Activated T-cell treated with anti-CD3 and anti-CD28 coated beads for 4 hours (primary cell): ENCODE data around the gene DNMT1.
"Not testable (repeated sequence)": the region's sequence is repeated elsewhere in the genome, so short reads cannot be mapped to it uniquely, and the experiment has no call there.

Source experiments
- DNase-seq: peaks from one replicate; pipeline ENCODE4 v3.0.0-alpha.2; 2020

Gene DNMT1

GRCh38 chr19:10220695-10221094, 25.9 kb upstream of the DNMT1 start:
- DNase-seq = no peak

GRCh38 chr19:10219678-10220077, 24.9 kb upstream of the DNMT1 start:
- no peak for DNase-seq

- DNase-seq = no peak
Observed at GRCh38 chr19:10217085-10217484, 22.3 kb upstream of the DNMT1 start.

- no peak for DNase-seq
Observed at GRCh38 chr19:10214784-10215183, 20.0 kb upstream of the DNMT1 start.

- DNase-seq = no peak
Observed at GRCh38 chr19:10211691-10212090, 16.9 kb upstream of the DNMT1 start.

GRCh38 chr19:10211061-10211460, 16.3 kb upstream of the DNMT1 start:
- no peak for DNase-seq

GRCh38 chr19:10209315-10209714, 14.6 kb upstream of the DNMT1 start:
- no peak for DNase-seq

DNA sequence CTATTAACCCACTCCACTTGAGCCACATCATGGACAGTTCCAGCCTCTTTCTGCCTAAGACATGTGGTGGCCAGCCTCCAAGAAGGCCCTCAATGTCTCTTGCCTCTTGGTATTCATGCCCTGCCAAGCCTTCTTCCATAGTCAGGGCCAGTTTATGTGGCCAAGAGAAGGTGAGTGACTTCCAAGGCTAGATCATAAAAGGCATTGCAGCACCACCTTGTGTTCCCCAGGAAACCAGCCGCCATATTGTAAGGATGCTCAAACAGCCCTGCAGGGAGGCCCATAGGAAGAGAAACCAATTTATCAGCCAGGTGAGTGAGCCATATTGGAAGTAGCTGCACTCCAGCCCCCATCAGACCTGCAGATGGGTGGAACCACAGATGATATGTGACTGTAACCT, 12.3 kb upstream of the DNMT1 start:
- DNase-seq = no peak

DNA sequence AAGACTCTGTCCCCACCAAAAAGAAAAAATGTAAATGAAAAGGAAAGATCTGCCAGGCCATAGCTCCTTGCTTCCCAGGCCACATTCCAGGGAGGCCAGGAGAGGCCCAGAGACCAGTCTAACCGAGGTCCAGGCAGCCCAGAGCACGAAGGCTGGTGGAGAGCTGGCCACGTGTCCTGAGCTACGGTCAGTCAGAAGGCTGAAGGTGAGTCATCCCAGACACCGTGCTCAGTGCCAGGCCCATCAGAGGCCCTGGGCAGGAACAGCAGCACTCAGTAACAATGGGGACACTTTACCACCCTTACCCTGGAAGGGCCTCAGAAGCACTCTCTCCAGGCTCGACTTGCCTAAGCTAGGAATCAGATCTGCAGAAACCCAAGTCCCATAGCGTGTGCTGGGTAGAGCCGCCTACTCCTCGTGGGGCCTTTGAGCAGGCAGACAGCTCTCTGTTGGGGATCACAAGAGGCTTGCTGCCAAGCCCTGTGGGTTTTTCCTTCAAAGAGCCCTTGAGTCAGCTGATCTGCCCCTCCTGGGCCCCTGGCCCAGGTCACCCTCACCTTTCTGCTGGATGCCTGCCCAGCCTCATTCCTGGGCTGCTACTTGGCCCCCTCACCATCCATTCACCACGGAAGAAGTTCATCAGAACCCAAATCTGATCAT, 11.6 kb upstream of the DNMT1 start:
- no peak for DNase-seq

- no peak for DNase-seq
Observed at GRCh38 chr19:10205636-10206035, 10.9 kb upstream of the DNMT1 start.

GRCh38 chr19:10203686-10204085, 8.9 kb upstream of the DNMT1 start:
- no peak for DNase-seq

DNA sequence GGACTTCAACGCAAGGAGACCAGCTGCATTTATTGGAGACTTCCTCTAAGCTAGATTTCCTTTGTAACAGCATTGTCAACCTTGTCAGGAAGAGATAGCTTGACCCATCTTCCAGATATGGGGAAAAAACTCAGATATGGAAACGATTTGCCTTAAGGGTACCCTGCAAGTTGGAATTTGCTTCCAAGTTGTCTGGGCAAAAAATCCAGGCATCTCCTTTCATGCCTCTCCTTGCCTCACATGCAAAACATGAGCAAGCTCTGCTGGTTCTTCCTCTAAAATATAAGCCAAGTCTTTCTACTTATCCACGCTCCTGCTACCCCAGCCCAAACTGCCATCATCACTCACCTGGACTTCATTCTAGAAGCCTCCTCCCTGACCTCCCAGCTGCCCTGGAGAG, 6.4 kb upstream of the DNMT1 start:
- DNase-seq = no peak

- DNase-seq = not testable (repeated sequence)
Observed at GRCh38 chr19:10200101-10200500, 5.3 kb upstream of the DNMT1 start.

DNA sequence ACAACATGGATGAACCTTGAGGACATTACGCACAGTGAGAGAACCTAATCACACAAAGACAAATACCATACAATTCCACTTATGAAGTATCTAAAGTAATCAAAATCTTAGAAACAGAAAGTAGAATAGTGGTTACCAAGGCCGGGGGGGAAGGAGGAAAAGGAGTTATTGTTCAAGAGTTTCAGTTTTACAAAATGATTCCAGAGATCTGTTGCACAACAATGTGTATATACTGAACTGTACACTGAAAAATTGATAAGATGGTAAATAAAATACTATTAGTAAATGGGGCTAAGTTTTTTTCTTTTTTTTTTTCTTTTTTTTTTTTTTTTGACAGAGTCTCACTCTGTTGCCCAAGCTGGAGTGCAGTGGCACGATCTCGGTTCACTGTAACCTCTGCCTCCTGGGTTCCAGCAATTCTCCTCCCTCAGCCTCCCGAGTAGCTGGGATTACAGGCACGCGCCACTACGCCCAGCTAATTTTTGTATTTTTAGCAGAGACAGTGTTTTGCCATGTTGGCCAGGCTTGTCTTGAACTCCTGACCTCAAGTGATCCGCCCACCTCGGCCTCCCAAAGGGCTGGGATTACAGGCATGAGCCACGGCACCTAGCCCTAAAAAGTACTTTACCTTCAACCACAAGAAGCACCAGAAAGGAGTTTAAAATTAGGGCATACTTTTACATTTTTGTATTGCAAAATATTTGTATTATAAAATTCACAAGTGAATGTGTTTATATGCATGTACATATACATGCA, 4.3 kb upstream of the DNMT1 start:
- DNase-seq = not testable (repeated sequence)

GRCh38 chr19:10195199-10195519, 406 bp upstream of the DNMT1 start:
- no peak for DNase-seq

- DNase-seq = peak; percentile 2
Observed at GRCh38 chr19:10193790-10194499, 808 bp downstream of the DNMT1 start.

DNA sequence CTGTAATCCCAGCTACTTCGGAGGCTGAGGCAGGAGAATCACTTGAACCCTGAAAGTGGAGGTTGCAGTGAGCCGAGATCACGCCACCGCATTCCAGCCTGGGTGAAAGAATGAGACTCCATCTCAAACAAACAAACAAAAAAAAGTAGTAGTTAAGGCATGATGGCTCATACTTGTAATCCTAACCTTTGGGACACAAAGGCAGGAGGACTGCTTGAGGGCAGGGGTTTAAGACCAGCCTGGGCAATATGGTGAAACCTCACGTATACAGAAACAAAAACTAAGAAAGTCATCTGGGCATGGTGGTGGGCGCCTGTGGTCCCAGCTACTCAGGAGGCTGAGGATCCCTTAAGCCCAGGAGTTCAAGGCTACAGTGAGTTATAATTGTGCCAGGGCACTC, 1.8 kb downstream of the DNMT1 start:
- no peak for DNase-seq

DNA sequence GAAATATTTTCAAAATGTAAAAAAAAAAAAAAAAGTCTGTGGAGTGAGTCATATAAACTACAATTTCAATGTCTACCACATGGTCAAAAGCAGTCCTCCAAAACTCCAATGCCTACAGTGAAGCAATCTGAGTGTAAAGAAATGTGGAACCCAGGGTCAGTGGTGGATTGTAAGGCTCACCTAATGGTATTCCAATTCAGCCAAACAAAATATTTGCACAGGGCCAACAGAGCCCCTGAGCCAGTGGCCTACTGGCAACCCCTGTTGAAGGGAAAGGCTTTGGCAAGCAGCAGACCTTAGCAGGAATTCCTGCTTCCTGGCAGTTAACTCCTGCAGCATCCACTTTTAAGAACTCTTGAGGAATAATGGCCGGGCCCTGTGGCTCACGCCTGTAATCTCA, 3.4 kb downstream of the DNMT1 start:
- DNase-seq = no peak

DNA sequence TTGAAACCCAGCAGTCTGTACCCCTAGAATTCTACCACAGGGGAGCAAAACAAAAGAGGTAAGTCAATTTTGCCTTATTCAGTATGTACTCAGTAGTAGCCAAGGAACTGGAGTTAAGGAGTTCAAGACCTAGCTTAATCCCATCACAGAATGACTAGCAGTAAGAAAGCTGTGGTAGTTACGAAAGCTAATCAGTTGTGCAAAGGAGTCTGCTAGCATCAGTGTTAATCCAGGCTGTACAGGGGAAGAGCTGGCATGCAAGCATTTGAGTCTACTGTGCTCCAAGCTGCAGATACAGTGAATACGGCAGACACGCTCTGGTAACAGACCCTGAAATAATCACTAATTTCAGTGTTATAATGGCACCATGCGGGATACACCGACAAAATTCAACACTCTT, 4.7 kb downstream of the DNMT1 start:
- no peak for DNase-seq

DNA sequence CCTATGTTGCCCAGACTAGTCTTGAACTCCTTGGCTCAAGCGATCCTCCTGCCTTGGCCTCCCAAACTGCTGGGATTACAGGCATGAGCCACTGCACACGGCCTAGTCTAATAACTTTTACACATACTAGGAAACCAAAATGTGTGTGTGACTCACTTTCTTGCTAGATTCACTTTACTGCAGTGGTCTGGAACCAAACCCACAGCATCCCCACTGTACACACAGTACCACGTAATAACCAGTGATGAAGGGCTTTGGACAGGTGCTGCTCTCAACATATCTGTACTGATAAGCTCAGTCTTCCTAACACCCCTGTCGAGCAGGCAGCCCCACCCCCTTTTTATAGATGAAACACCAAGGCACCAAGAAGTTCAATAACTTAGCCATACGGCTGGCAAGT, 5.1 kb downstream of the DNMT1 start:
- no peak for DNase-seq

GRCh38 chr19:10187315-10187714, 7.4 kb downstream of the DNMT1 start:
- DNase-seq = no peak

DNA sequence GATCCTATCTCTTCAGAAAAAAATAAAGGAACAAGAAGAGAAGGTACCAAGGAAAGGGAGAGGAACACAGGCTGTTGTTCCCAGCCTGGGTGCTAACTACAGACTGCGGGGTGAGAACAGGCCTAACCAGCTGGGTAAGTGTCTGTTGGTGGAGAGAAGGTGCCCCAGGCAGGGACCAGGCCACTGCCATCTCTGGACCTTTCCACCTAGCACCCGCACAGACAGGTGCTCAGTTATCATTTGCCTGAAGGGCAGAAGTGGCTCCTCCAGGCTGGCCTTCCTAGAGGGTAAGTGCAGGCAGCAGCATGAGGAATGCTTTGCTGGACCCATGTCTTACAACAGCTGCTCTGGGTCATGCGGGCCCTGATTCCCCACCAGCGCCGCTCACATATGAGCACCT, 10.1 kb downstream of the DNMT1 start:
- no peak for DNase-seq

DNA sequence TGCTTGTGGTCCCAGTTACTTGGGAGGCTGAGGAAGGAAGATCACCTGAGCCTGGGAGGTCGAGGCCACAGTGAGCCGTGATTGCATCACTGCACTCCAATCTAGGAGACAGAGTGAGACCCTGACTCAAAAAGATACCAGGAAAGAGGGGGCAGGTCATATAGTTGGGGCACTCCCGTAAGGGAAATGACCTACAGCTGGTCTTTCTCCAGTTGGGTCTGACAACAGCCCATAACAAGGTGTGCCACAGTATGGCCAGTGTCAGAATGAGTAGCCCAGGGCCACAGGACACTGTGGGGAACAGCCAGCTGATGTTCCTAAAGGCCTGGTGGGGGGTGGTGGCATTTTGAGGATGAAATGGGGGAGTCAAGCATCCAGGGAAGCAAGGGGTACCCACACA, 10.8 kb downstream of the DNMT1 start:
- DNase-seq = no peak

DNA sequence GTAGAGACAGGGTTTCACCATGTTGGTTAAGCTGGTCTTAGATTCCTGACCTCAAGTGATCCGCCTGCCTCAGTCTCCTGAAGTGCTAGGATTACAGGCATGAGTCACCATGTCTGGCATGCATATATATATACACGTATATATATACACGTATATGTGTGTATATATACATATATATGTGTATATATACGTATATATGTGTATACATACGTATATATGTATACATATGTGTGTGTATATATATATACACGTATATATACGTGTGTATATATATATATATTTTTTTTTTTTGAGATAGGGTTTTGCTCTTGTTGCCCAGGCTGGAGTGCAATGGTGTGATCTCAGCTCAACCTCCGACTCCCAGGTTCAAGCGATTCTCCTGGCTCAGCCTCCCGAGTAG, 11.9 kb downstream of the DNMT1 start:
- DNase-seq = no peak
